Measurements from ENCODE around the gene CFAP206.

The CFAP206 gene, protein sequence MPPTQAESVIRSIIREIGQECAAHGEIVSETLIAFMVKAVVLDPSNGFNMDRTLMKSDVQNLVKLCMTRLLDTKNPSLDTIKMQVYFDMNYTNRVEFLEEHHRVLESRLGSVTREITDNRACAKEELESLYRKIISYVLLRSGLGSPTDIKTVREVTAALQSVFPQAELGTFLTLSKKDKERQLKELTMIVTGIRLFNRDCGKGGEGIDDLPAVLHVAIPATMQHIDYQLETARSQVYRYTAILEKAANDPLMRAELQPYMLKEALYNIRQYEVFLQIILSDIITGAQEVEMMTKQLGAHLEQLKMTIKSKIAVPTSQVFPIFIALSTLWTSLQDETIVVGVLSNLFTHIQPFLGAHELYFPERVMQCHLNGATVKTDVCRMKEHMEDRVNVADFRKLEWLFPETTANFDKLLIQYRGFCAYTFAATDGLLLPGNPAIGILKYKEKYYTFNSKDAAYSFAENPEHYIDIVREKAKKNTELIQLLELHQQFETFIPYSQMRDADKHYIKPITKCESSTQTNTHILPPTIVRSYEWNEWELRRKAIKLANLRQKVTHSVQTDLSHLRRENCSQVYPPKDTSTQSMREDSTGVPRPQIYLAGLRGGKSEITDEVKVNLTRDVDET

DNA sequence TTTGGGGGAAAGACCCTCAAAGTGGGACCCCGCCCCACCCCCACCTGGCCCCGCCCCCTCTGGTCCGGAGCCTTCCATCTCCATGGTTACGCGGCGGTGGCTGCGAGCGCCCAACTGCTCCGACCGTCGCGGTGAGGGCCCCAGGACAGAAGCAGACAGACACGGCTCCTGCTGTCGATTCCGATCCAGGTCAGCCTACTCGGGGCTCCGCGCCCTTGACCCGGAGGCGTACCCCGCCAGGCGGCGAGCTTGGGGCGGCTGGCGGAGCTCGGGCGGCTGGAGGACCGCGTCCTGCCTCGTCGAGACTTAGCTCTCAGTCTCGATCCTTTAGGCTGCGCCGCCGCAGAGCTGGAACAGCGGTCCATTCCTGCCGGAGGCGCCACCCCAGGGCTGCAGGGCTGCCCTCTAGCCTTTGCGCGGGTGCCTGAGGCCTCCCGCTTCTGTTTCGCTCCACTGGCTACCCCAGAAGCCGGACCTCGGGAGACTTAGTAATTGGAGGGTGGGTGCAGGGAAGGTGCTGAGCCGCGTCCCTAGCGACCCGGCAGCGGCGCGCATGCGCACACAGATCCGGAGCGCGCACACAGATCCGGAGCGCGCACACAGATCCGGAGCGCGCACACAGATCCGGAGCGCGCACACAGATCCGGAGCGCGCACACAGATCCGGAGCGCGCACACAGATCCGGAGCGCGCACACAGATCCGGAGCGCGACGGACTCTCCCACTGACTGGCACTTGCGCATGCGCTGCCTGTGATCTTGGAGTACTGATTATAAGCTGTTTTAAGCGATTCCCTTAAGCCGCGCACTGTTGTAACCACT is at the start of gene CFAP206:
Gene CFAP206, plus strand, starts transcription at position 72 of the 820 bp plus-strand sequence. CDS start 1,868 bp downstream, outside the sequence.
- peak; percentile 76 for DNase-seq

DNA sequence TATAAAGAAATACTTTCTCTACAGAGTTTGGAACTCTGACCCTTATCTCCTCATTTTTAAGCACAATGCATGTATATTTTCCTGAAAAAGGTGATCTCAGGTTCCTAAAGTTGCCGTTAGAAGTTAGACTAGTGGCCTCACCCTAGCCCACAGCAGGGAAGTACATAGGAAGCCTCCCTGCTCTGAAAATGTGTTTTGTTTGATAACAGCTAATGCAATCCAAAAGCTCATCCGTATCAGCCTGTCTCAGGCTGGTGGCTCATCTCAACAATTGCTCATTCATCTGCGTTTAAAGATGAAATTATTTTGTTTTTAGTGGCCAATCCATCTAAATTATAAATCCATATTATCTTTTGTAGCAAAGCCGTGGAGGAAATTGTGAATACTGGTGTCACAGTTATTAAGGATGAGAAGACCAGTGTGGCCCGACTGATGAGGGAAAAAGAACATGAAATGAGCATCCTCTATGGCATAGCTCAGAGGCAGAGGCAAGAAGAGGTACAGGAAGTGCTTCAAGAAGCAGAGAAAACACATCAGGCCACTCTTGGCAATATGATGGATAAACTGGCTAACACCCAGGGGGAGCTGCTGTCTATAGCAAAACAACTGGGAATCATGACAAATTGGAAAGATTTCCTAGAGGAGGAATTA is 43.0 kb upstream of the CFAP206 start:
- no peak for DNase-seq

DNA sequence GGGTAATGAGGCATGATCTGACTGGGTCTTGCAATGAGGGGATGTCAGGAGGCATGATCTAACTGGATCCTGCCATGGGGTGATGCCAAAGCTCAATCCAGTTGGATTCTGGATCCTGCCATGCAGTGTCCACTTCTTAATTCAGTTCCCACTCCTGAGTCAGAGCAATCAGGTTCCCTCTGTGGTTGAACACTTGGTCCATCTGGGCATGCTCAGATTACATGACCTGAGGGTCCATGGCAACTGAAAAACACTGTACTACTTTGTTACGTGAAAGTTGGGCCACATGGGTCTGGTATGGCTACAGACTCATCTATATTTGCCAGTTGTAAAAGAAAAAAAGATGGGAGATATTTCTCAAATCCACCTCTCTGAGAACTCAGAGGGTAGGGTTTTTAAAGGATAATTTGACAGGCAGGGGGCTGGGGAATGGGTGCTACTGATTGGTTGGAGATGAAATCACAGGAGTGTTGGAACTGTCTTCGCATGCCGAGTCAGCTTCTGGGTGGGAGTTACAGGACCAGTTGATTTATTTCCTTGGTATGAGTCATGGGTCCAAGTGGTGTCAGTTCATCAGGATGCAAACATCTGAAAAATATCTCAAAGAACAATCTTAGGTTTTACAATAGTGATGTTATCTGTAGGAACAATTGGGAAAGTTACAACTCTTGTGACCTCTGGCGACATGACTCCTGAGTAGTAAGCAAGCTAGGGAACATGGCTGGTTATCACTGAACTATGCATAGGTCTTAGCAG is 41.5 kb upstream of the CFAP206 start:
- DNase-seq = no peak

DNA sequence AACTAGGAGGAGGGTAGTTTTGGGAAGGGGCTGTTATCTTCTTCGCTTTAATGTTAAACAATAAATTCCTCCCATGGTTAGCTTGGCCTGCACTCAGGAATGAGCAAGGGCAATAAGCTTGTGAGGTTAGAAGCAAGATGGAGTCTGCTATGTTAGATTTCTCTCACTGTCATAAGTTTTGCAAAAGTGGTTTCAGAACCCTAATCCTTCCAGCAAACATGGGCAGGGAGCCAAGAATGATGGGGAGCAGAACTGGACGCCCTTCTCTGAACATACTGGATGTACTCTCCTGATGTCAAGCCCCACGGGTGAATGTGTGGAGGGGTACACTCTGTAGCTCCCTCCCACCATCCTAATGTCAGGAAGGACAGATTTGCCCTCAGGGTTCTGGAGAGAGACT is 40.9 kb upstream of the CFAP206 start:
- no peak for DNase-seq

DNA sequence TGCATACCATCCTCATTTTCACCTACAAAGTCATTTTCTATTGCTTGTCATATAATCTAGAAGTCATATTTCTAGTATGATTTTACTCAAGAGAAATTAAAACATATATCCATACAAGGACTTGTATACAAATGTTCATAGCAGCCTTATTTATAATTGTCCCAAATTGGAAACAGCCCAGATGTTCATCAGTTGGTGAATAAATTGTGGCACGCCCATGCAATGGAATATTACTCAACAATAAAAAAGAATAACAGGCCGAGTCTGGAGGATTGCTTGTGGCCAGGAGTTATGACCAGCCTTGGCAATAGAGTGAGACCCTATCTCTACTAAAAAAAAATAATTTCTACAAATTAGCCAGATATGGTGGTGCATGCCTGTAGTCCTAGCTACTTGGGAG is 34.4 kb upstream of the CFAP206 start:
- DNase-seq = no peak

DNA sequence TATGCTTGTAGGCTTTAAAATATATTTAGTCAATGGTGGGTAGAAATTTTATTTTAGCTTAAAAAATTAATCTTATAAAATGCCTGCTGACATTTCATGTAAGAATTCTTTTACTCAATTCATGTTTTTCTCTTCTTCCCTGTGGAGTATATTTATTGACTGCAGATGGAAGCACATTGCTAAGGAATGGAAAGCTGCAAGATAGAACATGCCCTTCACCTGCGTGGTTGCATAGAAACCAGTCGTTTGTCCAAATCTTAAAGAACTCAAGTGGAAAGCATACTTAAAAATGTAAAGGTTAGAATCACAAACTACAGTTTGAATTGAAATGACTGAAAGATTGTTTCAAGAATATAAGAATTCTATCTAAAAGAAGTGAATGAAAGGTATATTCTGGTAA is 32.5 kb upstream of the CFAP206 start:
- no peak for DNase-seq

DNA sequence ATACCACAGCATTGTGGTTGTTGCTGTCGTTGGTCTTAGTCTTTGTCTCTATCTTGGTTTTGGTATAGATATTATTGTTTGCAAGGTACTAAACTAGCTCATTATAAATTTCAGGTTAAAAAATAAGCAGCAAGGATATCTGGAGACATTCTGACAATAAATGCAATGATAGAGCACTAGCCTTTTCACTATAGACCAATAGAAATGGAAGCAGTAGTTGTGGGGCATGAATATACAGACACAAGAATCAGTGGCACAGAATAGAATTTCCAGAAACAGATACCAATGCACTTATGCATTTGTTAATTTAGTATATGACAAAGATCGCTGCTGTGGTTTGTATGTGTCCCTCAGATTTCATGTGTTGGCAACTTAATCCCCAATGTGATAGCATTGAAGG is 31.1 kb upstream of the CFAP206 start:
- no peak for DNase-seq

DNA sequence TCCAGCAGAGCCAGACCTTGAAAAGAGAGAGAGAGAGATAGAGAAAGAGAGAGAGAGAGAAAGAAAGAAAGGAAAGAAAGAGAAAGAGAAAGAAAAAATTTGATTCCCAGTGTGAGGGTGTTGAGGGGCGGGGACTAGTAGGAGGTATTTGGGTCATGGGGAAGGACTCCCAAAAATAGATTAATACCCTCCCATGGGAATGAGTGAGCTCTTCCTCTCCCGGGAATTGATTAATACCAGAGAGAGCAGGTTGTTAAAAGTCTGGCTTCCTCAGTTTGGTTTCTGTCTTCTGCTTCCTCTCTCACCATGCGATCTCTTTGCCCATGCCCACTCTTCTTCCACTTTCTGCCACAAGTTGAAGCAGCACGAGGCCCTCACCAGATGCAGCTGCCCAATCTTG is 28.8 kb upstream of the CFAP206 start:
- DNase-seq = no peak

DNA sequence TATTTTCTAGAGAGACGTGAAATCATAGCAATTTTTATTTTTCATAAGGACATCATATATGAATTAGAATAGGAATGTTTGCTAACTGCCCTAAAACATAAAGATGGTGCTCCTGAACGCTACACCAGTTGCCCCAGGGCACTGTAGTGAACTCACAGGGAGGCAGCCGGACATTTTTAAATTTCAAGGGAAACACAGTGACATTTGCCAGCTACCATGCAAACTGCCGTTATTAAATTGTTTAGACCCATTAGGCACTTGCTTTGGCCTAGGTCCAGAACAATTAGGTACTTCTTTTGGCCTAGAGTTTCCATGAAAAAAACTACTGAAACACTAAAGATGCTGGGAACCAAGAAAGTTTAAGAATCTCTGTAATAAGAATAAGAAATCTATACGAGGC is 24.9 kb upstream of the CFAP206 start:
- no peak for DNase-seq

DNA sequence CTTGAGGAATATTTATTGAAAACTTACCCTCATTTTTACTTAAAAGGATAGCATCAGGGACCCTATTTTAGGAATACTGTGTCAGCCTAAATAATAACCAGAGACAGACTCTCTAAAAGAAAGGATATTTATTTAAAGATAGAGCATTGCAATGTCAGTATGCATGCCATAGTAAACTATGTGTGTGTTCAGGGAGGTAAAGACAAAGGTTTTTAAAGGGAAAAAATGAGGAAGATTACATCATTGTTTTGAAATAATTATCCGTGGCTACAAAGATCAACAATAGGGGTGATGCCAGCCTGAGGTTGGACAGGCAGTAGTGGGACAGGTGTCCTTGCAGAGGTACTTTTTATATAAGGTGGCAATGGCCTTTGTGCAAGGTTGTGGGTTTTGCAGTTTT is 23.7 kb upstream of the CFAP206 start:
- no peak for DNase-seq

DNA sequence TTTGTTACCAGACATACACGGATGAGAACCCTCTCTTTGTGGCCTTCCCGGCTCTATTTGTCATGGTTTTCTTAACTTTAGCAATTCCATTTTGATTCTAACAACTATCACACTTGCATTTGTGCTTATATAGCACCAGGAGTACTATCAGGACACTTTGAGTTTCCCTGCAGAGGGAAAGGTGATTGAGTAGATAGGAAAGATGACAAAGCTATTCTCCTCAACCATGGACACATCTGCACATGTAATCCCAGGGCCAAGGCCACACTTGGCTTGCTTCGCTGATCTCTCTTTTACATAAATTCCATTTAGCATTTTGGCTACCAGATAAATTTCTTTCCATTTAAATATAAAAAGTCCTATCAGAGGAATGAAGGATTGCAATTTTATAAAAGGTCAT is 23.3 kb upstream of the CFAP206 start:
- no peak for DNase-seq

DNA sequence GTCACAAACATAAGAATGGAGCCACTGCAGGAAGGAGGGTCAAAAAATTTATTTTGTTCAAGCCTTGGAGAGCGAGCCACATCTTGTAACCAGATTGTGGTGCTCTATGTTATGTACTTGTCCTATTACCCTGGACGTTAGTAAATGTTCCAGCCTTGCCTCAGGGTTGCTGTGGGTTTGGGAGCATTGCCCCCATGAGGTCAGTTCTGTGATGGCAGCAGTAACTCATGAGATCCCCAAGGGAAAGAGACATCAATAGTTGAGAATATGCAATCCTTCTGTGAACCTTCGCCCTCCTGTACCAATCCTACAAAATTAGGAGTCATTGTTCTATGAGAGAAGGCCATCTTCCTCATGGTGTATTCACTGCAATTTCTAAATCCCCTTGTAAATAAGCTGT is 16.4 kb upstream of the CFAP206 start:
- DNase-seq = no peak

DNA sequence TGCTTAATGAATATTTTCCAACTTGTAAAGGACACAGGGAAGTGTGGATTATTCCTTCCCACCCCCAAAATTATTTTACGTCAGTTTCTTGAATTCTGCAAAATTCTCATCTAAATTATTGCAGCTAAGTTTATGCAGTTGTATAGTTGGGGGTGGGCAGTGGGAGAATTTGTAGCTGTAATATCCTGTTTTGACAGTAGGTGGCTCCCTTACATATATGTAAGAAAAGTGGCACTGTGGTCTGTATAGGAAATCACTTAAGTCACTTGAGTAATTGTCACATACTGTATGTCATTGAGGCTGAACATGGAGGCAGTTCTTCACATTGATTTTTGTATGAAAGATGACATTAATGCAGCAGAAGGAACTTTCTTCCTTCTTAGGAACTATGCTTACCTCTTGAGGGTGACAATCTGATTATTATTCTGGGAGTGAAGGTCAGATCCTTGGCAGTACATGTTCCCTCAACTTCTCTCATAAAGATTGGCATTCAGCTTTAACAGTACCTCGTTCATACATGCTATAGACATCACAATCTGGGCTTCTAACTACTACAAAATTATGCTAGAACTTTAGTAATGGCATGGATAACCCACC is 14.6 kb upstream of the CFAP206 start:
- DNase-seq = peak; percentile 36

DNA sequence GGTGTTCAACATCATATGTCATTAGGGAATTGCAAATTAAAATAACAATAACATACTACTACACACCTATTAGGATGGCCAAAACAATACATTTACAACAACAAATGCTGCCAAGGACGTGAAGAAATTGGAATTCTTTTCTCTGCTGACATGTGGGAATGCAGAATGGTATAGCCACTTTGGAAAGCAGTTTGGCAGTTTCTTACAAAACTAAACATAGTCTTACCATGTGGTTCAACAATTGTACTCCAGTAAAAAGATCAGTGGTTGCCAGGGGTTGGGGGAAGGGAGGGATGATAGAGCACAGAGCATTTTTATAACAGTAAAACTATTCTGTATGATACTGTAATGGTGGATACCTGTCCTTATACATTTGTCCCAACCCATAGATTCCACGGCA is 12.3 kb upstream of the CFAP206 start:
- DNase-seq = no peak

DNA sequence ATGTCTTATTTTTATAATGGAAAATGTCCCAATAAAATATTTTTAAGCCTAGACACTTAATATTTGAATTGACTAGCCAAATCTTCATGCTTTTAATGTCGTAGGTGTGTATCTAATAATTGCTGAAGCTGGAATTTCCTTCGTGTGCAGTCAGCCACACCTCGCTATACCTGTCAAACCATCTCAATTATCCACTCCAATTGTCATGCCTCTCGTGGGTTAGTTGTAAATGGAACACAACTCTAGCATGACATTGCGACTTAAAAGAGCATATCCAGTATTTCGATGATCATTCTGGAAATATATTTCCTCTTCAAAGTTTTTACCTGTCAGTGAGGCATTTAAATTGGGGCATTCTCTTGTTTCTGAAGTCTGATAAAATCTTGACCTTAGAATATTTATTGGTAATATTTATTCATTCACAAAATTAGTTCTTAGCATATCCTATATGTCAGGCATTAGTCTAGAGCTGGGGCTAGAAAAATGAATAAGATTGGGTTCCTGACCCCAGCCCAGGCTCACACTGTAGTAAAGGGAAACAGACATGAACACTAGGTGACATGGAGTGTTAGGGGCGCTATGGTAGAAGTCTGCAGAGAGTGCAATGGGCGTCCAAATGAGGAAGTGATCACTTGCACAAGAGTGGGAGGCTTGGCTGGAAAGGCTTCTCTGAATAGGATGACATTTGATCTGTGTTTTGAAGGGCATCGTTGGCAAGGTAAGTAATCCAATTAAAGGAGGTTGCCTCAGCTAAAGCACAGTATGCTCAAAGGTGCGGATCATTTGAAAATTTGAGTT is 11.0 kb upstream of the CFAP206 start:
- no peak for DNase-seq

DNA sequence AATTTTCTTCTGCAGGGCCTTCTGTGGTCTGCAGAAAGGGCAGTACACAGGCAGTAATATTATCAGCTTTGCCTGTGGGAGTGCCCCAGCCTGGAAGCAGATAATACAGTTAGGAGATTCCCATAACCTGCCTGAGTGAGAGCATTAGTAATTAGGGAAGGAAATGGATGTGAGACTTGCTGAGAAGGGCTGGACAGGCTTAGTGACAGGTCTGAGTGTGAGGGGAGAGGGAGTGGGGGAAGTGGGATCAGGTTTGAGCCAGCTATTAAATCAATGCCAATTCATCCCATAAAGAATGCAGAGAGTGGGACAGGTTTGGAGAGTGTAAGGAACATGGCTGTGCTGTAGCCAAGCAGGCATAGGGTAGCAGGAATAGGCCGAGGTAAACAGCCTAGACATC is 10.1 kb upstream of the CFAP206 start:
- no peak for DNase-seq

DNA sequence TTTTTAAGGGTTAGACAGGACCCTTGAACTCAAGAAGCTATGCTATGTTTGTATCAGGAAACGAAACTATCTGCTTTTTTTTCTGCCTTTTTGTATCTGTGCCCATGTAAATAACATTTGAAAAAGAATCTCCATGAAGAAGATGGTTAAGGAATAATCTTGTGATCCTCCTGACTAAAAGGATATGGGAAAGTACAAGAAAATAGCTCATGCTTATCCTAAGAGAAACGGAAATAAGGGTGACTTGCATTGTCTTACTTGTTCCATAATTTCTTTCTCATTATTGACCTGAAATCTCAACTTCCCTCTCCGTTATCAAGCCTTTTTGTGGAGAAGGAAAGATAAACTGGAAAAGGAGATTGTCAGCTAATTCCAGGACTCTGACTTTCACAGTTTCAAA is 5.9 kb upstream of the CFAP206 start:
- DNase-seq = no peak

DNA sequence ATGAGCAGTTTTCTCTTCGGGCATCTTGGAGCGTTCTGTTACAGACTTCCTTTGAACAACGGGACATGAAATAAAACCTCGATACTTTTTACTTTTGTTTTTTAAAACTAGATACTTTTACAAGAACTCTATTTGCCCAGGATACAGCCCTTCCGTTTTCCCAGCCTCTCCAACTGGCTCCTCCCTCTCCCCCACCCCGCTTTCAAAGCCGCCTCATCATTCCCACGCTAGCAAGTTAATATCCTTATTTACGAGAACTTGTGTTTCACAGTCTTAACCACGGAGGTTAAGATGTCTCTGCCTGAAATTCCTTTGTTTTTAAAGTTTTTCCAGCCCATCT is 241 bp upstream of the CFAP206 start:
- DNase-seq = no peak

DNA sequence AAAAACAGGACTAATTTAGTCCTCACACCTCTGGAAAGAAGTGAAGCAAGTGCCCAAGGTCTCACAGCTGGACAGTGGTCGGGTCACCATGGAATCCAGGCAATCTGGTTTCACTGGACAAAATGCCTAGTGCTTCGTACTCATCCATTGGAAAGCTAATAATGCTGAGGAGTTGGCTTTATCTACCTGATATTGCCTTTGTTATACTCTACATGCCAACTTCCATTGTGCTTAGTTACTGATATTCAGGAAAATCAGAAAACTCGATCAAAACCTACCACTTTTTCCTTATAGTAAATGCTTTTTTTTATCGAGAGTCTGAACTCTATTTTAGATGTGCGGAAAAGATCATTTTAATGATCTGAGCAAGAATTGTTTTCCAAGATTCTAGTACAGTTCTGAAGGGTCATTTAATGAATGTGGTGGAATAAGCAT is 966 bp downstream of the CFAP206 start:
- no peak for DNase-seq

DNA sequence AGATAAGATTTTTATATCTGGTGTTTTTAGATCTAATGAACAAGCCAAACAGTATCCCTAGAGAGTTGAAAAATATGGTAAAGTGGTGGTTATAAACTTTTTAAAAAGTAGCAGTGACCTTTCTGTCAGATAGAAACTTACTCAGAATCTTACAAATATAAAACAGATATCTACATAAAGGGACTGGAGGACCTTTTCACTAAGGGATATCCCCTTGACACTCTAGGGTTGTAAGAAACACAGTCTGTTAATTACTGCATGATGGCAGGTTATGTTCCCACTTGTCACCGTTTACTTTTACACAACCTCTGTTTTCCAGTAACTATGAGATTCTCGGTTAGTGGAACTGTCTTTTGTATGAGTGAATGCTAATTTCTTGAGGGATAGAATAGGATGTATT is 11.5 kb downstream of the CFAP206 start:
- DNase-seq = no peak

DNA sequence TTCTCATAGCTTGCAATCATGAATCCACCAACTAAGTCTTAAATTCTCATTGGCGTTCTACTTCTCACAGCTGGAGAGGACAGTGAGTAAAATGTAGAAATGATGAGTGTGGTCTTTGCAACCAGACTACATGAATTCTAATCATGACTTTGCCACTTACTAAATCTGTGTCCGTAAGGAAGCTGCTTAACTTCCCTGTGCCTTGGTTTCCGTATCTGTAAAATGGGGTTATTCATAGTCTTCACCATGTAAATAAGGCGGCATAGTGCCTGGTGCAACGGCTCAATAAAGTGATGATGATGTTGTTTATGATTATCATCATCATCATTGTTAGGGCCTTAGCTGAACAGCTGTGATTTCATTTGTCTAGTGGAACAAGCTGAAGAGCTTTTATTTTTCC is 12.6 kb downstream of the CFAP206 start:
- DNase-seq = no peak

Measured in activated naive CD4-positive, alpha-beta T cell treated with Interleukin-2 at 50 U/mL for 16 hours (primary cell).